HG02938 (cell line): ENCODE measurements around the gene CES4A.
"Not testable (repeated sequence)": the region's sequence is repeated elsewhere in the genome, so short reads cannot be mapped to it uniquely, and the experiment has no call there.

ENCODE experiments used
- ATAC-seq: cut with Tn5 transposase; IDR thresholded peaks from one replicate; pipeline ENCODE4 v1.9.1; 2021; ENCODE audit warnings: mild to moderate bottlenecking, moderate library complexity; ENCODE audit not compliant: unreplicated experiment

CES4A gene

DNA sequence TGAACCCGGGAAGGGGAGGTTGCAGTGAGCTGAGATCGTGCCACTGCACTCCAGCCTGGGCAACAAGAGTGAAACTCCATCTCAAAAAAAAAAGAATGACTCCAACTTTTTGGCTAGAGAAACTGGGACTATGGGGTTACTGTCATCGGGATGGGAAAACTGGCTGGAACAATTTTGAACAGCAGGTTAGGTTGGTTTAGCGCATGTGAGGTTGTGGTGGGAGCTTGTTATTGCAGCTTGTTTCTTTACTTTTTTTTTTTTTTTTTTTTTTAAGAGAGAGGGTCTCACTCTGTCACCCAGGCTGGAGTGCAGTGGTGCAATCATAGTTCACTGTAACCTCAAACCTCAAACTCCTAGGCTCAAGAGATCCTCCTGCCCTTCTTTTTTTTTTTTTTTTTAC, 53.1 kb downstream of the CES4A start:
- ATAC-seq: not testable (repeated sequence)

- ATAC-seq: no peak
Measured at GRCh38 chr16:67043420-67043819, 55.0 kb downstream of the CES4A start.

- no peak for ATAC-seq
Measured at GRCh38 chr16:67050796-67051195, 62.4 kb downstream of the CES4A start.

DNA sequence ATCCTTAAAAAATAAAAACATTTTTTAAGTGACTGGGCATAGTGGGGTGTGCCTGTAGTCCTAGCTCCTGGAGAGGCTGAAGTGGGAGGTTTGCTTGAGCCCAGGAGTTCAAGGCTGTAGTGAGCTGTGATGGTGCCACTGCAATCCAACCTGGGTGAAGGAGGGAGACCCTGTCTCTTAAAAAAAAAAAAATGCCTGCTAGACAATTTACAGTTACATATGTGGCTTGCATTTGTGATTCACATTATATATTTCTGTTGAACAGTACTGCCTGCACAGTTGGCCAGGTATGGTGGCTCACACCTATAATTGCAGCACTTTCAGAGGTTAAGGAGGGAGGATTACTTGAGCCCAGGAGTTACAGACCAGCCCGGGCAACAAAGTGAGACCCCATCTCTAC, 64.0 kb downstream of the CES4A start:
- ATAC-seq: no peak

DNA sequence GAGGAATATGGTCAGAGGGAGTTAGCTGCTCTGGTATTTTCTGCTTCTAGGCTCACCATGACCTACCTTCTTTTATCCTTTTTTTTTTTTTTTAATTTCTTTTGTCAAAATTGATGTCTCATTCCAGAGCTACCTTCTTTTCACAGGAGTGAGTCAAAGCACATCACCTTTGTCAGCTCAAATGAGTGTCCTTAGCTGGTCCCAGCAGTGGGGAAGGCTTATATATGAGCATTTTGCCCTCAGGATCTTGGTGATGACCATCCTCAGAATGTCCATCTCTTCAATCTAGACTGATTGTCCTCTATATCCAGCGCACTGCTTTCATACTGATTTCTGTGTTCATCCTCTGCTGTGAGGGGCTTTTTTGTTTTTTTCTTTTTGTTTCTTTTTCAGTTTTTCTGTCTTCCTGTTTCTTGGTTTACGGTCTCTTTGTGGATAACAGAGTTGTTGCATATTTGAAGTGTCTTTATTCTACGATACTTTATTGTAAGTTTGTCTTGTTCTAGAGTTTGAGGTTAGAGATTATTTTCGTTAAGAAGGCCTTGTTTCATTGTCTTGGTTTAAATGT, 65.5 kb downstream of the CES4A start:
- no peak for ATAC-seq

GRCh38 chr16:67054901-67055300, 66.5 kb downstream of the CES4A start:
- ATAC-seq: no peak

GRCh38 chr16:67055712-67056487, 67.5 kb downstream of the CES4A start:
- no peak for ATAC-seq
